ENCODE measurements around the gene GZMM.

Gene GZMM

DNA sequence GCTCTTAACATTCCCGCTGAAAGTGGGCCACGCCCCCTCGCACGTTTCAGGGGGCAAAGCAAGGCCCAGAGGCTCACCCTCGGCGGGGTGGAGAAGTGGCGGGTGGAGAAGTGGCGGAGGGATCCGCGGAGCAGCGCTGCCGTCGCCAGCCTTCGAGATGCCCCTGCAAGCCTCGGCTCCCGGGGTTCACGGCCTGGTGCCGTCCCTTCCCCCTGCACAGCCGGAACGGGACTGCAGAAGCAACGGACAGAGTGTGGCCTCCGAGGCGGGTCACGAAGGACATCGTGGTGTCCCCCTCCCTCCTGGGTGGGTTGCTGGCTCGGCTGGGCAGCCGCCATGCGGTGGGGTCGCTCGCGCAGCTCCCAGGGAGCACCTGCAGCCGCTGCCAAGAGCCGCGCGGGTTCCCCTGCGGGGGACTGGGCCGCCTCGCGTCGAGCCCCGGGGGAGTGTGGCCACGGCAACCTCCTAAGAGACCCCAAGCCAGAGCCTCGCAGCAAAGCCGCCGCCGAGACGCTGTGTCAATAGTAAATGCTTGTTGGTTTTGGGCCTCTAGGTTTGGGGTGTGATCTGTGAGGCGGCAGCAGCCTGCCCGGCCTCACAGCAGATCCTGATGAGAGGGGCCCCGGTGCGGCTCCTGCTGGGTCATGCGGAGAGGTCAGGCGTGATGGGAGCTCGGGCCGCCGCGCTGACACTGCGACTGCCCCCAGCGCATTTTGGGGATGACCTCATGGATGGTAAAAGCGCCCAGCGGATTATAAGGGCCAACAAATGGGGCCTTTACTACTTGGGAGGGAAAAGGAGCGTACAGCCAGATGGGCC is 31.1 kb upstream of the GZMM start:
- no peak for DNase-seq (ENCODE audit: low read depth)
- TF ChIP-seq, protein P1, sequence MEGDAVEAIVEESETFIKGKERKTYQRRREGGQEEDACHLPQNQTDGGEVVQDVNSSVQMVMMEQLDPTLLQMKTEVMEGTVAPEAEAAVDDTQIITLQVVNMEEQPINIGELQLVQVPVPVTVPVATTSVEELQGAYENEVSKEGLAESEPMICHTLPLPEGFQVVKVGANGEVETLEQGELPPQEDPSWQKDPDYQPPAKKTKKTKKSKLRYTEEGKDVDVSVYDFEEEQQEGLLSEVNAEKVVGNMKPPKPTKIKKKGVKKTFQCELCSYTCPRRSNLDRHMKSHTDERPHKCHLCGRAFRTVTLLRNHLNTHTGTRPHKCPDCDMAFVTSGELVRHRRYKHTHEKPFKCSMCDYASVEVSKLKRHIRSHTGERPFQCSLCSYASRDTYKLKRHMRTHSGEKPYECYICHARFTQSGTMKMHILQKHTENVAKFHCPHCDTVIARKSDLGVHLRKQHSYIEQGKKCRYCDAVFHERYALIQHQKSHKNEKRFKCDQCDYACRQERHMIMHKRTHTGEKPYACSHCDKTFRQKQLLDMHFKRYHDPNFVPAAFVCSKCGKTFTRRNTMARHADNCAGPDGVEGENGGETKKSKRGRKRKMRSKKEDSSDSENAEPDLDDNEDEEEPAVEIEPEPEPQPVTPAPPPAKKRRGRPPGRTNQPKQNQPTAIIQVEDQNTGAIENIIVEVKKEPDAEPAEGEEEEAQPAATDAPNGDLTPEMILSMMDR (IDR thresholded peaks at IDR 0.05; ENCODE audit: control insufficient read depth, extremely low read depth, insufficient read depth): no peak
- no peak overlapping the region for H3K4me3 ChIP-seq (ENCODE audit: low read depth, low read length)

DNA sequence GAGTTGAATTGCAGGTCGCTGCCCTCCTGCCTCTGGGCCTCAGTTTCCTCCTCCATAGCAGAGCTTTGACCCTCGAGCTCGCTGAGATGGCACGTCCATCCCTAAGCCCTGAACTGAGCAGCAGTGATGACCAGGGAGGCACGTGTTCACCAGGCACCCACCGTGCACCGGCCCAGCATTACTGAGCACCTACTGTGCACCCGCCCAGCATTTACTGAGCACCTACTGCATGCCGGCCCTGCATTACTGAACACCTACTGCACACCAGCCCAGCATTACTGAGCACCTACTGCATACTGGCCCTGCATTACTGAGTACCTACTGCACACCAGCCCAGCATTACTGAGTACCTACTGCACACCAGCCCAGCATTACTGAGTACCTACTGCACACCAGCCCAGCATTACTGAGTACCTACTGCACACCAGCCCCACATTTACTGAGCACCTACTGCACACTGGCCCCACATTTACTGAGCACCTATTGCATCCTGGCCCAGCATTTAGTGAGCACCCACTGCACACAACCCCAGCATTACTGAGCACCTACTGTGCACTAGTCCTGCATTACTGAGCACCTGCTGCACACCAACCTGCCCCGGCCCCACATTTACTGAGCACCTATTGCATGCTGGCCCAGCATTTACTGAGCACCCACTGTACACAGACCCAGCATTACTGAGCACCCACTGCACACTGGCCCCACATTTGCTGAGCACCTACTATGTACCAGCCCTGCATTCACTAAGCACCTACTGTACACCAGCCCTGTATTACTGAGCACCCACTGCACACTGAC is 30.3 kb upstream of the GZMM start:
- TF ChIP-seq, protein P1 (IDR thresholded peaks at IDR 0.05; ENCODE audit: control insufficient read depth, extremely low read depth, insufficient read depth): no peak
- no peak for DNase-seq (ENCODE audit: low read depth)
- no peak overlapping the region for H3K4me3 ChIP-seq (ENCODE audit: low read depth, low read length)

DNA sequence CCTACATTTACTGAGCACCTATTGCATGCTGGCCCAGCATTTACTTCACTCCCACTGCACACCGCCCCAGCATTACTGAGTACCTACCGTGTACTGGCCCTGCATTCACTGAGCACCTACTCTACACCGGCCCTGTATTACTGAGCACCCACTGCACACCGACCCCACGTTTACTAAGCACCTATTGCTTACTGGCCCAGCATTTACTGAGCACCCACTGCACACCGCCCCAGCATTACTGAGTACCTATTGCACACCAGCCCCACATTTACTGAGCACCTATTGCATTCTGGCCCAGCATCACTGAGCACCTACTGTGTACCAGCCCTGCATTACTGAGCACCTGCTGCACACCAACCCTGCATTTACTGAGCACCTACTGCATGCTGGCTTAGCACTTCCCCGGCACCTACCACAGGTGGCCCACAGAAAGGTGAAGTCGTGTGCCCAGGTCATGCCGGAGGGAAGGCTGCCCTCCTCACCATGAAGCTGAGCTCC is 29.6 kb upstream of the GZMM start:
- no peak for DNase-seq (ENCODE audit: low read depth)
- no peak overlapping the region for H3K4me3 ChIP-seq (ENCODE audit: low read depth, low read length)
- TF ChIP-seq, protein P1 (IDR thresholded peaks at IDR 0.05; ENCODE audit: control insufficient read depth, extremely low read depth, insufficient read depth): no peak

DNA sequence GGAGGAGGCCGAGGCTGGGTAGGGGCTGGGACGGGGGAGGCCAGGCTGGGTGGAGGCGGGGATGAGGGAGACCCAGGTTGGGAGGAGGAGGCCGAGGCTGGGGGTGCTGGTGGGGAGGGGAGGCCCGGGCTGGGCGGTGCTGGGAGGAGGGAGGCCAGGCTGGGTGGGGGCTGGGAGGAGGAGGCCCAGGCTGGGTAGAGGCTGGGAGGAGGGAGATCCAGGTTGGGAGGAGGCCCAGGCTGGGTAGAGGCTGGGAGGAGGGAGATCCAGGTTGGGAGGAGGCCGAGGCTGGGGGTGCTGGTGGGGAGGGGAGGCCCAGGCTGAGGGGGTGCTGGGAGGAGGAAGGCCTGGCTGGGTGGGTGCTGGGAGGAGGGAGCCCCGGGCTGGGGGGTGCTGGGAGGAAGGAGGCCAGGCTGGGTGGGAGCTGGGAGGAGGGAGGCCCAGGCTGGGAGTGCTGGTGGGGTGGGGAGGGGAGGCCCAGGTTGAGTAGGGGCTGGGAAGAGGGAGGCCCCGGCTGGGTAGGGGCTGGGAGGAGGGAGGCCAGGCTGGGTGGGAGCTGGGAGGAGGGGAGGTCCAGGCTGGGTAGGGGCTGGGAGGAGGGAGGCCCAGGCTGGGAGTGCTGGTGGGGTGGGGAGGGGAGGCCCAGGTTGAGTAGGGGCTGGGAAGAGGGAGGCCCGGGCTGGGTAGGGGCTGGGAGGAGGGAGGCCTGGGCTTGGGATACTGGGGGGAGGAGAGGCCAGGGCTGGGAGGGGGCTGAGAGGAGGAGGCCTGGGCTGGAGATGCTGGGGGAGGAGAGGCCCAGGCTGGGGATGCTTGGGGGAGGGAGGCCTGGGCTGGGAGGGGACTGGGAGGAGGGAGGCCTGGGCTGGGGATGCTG is 25.9 kb upstream of the GZMM start:
- TF ChIP-seq, protein P1 (IDR thresholded peaks at IDR 0.05; ENCODE audit: control insufficient read depth, extremely low read depth, insufficient read depth): no peak
- DNase-seq (ENCODE audit: low read depth): no peak
- H3K4me3 ChIP-seq (ENCODE audit: low read depth, low read length): no peak overlapping the region

DNA sequence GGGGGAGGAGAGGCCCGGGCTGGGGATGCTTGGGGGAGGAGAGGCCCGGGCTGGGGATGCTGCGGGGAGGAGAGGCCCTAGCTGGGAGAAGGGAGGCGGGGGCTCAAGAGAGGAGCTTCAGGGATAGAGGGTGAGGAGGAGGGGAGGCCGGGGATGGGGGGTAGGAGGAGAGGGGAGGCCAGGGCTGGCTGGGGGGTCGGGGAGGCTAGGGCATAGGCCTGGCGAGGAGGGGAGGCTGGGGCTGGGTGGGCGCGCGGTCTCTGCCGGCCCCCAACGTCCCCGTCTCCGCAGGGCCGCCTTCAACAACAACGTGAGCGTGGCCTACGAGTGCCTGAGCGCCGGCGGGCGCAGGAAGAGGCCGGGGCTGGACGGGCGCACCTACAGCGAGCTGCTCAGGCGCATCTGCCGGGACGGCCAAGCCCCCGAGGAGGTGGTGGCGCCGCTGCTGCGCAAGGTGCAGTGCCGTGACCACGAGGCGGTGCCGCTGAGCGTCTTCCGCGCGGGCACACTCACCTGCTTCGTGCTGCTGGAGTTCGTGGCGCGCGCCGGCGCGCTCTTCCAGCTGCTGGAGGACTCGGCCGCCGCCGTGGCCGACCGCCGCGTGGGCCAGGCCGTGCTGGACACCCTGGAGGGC is 25.1 kb upstream of the GZMM start:
- no peak for DNase-seq (ENCODE audit: low read depth)
- no peak overlapping the region for H3K4me3 ChIP-seq (ENCODE audit: low read depth, low read length)
- TF ChIP-seq, protein P1 (IDR thresholded peaks at IDR 0.05; ENCODE audit: control insufficient read depth, extremely low read depth, insufficient read depth): no peak

DNA sequence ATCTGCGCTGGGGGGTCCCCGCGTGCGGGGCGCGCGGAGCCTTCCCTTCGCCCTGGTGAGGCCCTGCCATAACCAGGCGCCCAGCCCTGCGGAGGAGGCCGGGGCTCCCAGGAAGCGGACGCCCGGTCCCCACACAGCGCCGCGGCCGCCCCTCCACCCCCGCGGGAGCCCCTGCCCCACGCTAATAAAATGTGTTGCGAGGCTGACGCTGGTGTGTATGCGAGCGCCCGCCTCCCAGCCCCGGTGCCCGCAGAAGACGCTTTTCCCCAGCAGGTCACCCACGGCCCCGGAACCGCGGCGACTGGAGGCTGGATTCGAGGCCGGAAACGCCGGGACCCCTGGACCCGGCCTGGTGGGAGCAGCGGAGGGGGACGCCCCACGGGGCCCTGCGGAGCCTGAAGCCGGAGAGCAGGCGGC is 24.4 kb upstream of the GZMM start:
- TF ChIP-seq, protein P1 (IDR thresholded peaks at IDR 0.05; ENCODE audit: control insufficient read depth, extremely low read depth, insufficient read depth): no peak
- DNase-seq (ENCODE audit: low read depth): no peak
- H3K4me3 ChIP-seq (ENCODE audit: low read depth, low read length): no peak overlapping the region

Data from LNCaP clone FGC (cell line).